ENCODE results near the gene TSN. TPM values are rescaled to one million over a fixed set of nuclear protein-coding genes. Genes with fewer than 3 reads are reported as not detected.

The TSN gene
- total RNA-seq, 1 experiment from 2014 or later = 91.5 TPM

DNA sequence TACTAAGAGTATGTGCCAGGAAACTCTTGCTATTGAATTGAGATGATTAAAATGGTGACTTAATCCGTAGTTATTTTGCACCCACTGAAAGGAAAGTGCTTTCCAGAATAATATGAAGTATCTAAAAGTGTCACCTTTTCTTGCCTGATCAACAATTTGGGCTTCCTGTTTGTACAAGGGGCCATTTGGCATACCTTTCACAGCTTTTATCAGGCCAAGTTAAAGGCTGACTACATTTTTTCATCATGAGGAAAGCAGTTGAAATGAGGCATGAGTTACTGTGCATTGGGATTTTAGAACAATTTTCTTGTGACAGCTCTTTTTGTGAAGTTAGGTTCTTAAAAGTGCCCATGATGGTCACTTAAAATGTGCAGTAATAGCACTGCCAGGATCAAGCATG lies 11.2 kb downstream of the TSN start:
- H3K36me3 ChIP-seq (ENCODE audit: control insufficient read depth in 1 of 2, insufficient read depth in 2 of 2, low read length in 2 of 2) = peaks cover 18 to 32% of the 10 kb centered on the region in 2 experiments; a peak in 3 of 4 replicates
- no peak overlapping the region for H3K9ac ChIP-seq (ENCODE audit: low read length)
- intact Hi-C loops (cut with micrococcal nuclease) = no loop called here
- no peaks in the 10 kb centered on the region for H3K79me2 ChIP-seq (ENCODE audit: insufficient read depth, low read length)
- CTCF ChIA-PET = no interaction called here
- no peak overlapping the region for H3K4me3 ChIP-seq (replicated peaks in 1 of 2; ENCODE audit: low read depth in 1 of 2, low read length in 2 of 2)
- H4K20me1 ChIP-seq (ENCODE audit: insufficient read depth) = no peaks in the 10 kb centered on the region
- H3K9me2 ChIP-seq (ENCODE audit: insufficient read depth) = no peaks in the 10 kb centered on the region
- TSS peak; percentile 47 for BruUV-seq (replicated peaks)
- ATAC-seq = no peak
- H3K27ac ChIP-seq (ENCODE audit: low read depth, low read length) = no peak overlapping the region
- H3K9me3 ChIP-seq (ENCODE audit: control insufficient read depth in 1 of 2, insufficient read depth in 1 of 2, low read depth in 1 of 2, low read length in 2 of 2) = no peaks in the 10 kb centered on the region
- RAD21 ChIA-PET (ENCODE audit: low non-redundant PET in 1 of 2, low total read pairs in 2 of 2, uncharacterized antibody in 2 of 2, unreplicated experiment in 2 of 2) = no interaction called here
- TF ChIP-seq POLR2A (IDR thresholded peaks at IDR 0.05; ENCODE audit: borderline replicate concordance, extremely low read depth, insufficient read depth, insufficient read length) = no peak
- TF ChIP-seq, protein P1, sequence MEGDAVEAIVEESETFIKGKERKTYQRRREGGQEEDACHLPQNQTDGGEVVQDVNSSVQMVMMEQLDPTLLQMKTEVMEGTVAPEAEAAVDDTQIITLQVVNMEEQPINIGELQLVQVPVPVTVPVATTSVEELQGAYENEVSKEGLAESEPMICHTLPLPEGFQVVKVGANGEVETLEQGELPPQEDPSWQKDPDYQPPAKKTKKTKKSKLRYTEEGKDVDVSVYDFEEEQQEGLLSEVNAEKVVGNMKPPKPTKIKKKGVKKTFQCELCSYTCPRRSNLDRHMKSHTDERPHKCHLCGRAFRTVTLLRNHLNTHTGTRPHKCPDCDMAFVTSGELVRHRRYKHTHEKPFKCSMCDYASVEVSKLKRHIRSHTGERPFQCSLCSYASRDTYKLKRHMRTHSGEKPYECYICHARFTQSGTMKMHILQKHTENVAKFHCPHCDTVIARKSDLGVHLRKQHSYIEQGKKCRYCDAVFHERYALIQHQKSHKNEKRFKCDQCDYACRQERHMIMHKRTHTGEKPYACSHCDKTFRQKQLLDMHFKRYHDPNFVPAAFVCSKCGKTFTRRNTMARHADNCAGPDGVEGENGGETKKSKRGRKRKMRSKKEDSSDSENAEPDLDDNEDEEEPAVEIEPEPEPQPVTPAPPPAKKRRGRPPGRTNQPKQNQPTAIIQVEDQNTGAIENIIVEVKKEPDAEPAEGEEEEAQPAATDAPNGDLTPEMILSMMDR (IDR thresholded peaks at IDR 0.05 in 2 of 3, conservative IDR thresholded peaks at IDR 0.05 in 1 of 3; ENCODE audit: borderline replicate concordance in 1 of 3, insufficient read depth in 1 of 3, low read depth in 2 of 3, low read length in 2 of 3) = no peak
- no peak for TF ChIP-seq CBX3 (IDR thresholded peaks at IDR 0.05; ENCODE audit: low read depth)
- no peak for TF ChIP-seq ZNF274 (IDR thresholded peaks at IDR 0.05; ENCODE audit: low read depth, low read length)
- TF ChIP-seq SRF (IDR thresholded peaks at IDR 0.05; ENCODE audit: low read depth) = no peak
- no peak for TF ChIP-seq YY1 (IDR thresholded peaks at IDR 0.05; ENCODE audit: extremely low read depth, insufficient replicate concordance, low read depth, low read length)
- TF ChIP-seq TCF7L2 (IDR thresholded peaks at IDR 0.05; ENCODE audit: borderline replicate concordance, extremely low read depth, insufficient read depth, insufficient read length) = no peak
- no peak for TF ChIP-seq CEBPB (IDR thresholded peaks at IDR 0.05; ENCODE audit: low read depth)
- no peak for TF ChIP-seq SP1 (IDR thresholded peaks at IDR 0.05; ENCODE audit: low read depth)
- TF ChIP-seq ZFX (IDR thresholded peaks at IDR 0.05) = no peak
- DNase-seq (ENCODE audit: low read depth, low spot score) = no peak
- no peaks in the 10 kb centered on the region for H3K4me1 ChIP-seq (ENCODE audit: control insufficient read depth in 1 of 2, insufficient read depth in 2 of 2, low read length in 2 of 2)
- no peaks in the 10 kb centered on the region for H3K27me3 ChIP-seq (ENCODE audit: insufficient read depth, low read length)
- no peak overlapping the region for H2AFZ ChIP-seq (ENCODE audit: low read depth, low read length, poor library complexity, severe bottlenecking)
- H3K4me2 ChIP-seq (ENCODE audit: low read length) = no peak overlapping the region
- POLR2A ChIA-PET = no interaction called here
